ENCODE measurements around the gene L3MBTL4. TPM values are rescaled to one million over a fixed set of nuclear protein-coding genes. Genes with fewer than 3 reads are reported as not detected.

The L3MBTL4 gene
- total RNA-seq, 6 donors from 2014 or later: 13.2 to 29.1 (median 14.8) TPM

- no peak for ATAC-seq (ENCODE audit: low FRiP score in 2 of 2)
- H3K27me3 ChIP-seq: no peaks in the 10 kb centered on the region
- peaks cover 0 to 15% (median 0%) of the 10 kb centered on the region in 4 donors for H3K4me1 ChIP-seq
- no peak overlapping the region for H3K4me3 ChIP-seq
- H3K36me3 ChIP-seq: no peaks in the 10 kb centered on the region
- H3K9me3 ChIP-seq: no peaks in the 10 kb centered on the region
- no peak overlapping the region for H3K27ac ChIP-seq
- TF ChIP-seq CTCF (IDR thresholded peaks at IDR 0.05) (no peak), POLR2A (IDR thresholded peaks at IDR 0.05) (no peak), POLR2AphosphoS5 (IDR thresholded peaks at IDR 0.05) (no peak), EP300 (IDR thresholded peaks at IDR 0.05) (no peak)
- DNase-seq: no peak
- WGBS, 2 donors: 54 to 74% methylated on average over 1 of the region's 1 CpG
These were observed 308.5 kb downstream of the L3MBTL4 start for GRCh38 chr18:6106091-6106685.

- Histone ChIP-seq H3K4me1 (peaks cover 0 to 15% (median 0%) of the 10 kb centered on the region in 4 donors), H3K36me3 (no peaks in the 10 kb centered on the region), H3K27ac (no peak overlapping the region), H3K4me3 (no peak overlapping the region), H3K27me3 (no peaks in the 10 kb centered on the region), H3K9me3 (no peaks in the 10 kb centered on the region)
- no peak for DNase-seq
- ATAC-seq (ENCODE audit: low FRiP score in 2 of 2): no peak
- TF ChIP-seq CTCF (IDR thresholded peaks at IDR 0.05) (no peak), EP300 (IDR thresholded peaks at IDR 0.05) (no peak), POLR2AphosphoS5 (IDR thresholded peaks at IDR 0.05) (no peak), POLR2A (IDR thresholded peaks at IDR 0.05) (no peak)
- 62 to 82% methylated on average over 3 of the region's 3 CpGs for WGBS, 2 donors
These were observed 311.0 kb downstream of the L3MBTL4 start for GRCh38 chr18:6103741-6104140.

GRCh38 chr18:6096730-6097129 is 318.0 kb downstream of the L3MBTL4 start:
- no peak for TF ChIP-seq POLR2A (IDR thresholded peaks at IDR 0.05)
- TF ChIP-seq CTCF (IDR thresholded peaks at IDR 0.05): no peak
- TF ChIP-seq EP300 (IDR thresholded peaks at IDR 0.05): no peak
- TF ChIP-seq POLR2AphosphoS5 (IDR thresholded peaks at IDR 0.05): no peak
- Histone ChIP-seq H3K27ac (no peak overlapping the region), H3K4me1 (no peaks in the 10 kb centered on the region), H3K9me3 (no peaks in the 10 kb centered on the region), H3K36me3 (no peaks in the 10 kb centered on the region), H3K27me3 (no peaks in the 10 kb centered on the region), H3K4me3 (no peak overlapping the region)
- no peak for ATAC-seq (ENCODE audit: low FRiP score in 2 of 2)
- no peak for DNase-seq

GRCh38 chr18:6088432-6088831 is 326.3 kb downstream of the L3MBTL4 start:
- WGBS, 2 donors: 89 to 93% methylated on average over 2 of the region's 2 CpGs
- no peaks in the 10 kb centered on the region for H3K27me3 ChIP-seq
- no peaks in the 10 kb centered on the region for H3K36me3 ChIP-seq

GRCh38 chr18:6086731-6087130 is 328.0 kb downstream of the L3MBTL4 start:
- H3K4me1 ChIP-seq: no peaks in the 10 kb centered on the region
- no peaks in the 10 kb centered on the region for H3K9me3 ChIP-seq
- H3K27ac ChIP-seq: no peak overlapping the region
- no peak for ATAC-seq (ENCODE audit: low FRiP score in 2 of 2)
- H3K27me3 ChIP-seq: no peaks in the 10 kb centered on the region
- WGBS, 2 donors: 100% methylated on average over 2 of the region's 2 CpGs
- DNase-seq: no peak
- H3K36me3 ChIP-seq: no peaks in the 10 kb centered on the region
- TF ChIP-seq EP300 (IDR thresholded peaks at IDR 0.05) (no peak), CTCF (IDR thresholded peaks at IDR 0.05) (no peak), POLR2A (IDR thresholded peaks at IDR 0.05) (no peak), POLR2AphosphoS5 (IDR thresholded peaks at IDR 0.05) (no peak)
- H3K4me3 ChIP-seq: no peak overlapping the region

More at GRCh38 chr18:6088432-6088831, 326.3 kb downstream of the L3MBTL4 start:
- ATAC-seq (ENCODE audit: low FRiP score in 2 of 2): no peak
- DNase-seq: no peak
- TF ChIP-seq POLR2A (IDR thresholded peaks at IDR 0.05) (no peak), EP300 (IDR thresholded peaks at IDR 0.05) (no peak)
- no peaks in the 10 kb centered on the region for H3K4me1 ChIP-seq
- no peak overlapping the region for H3K27ac ChIP-seq
- no peaks in the 10 kb centered on the region for H3K9me3 ChIP-seq
- H3K4me3 ChIP-seq: no peak overlapping the region

All from upper lobe of left lung (tissue), 6 donors.